HEK293 (cell line): ENCODE data around the gene DDX31.

Source experiments
- CTCF ChIA-PET: fragments of 350-600 bp; formaldehyde crosslinking; extraction: SDS; loops from one replicate; lab custom pipeline; 2021; ENCODE audit warnings: antibody characterized with exemption; lab: Yijun Ruan, JAX
- POLR2A ChIA-PET: fragments of 300-600 bp; formaldehyde crosslinking; extraction: SDS; loops from one replicate; lab custom pipeline; 2020; ENCODE audit warnings: antibody characterized with exemption, inconsistent platforms; lab: Yijun Ruan, JAX
- H3K27ac ChIP-seq: fragments of 200-500 bp; sonication (Bioruptor generic); 2 replicates; pipeline ENCODE4 v1.5.1; 2014; ENCODE audit warnings: low read depth, low read length, control low read depth, inconsistent platforms; ENCODE audit errors: extremely low read depth
- H3K36me3 ChIP-seq, 2 experiments: fragments of 200-500 bp in 1 of 2; sonication (Bioruptor generic) in 1 of 2; 1 replicate in 1 of 2; 2 replicates in 1 of 2; pipeline ENCODE4 v1.5.1; 2014 to 2017; ENCODE audit warnings: inconsistent platforms in 2 of 2, low read length in 2 of 2; ENCODE audit not compliant: control insufficient read depth in 2 of 2, insufficient read depth in 1 of 2
- H3K4me1 ChIP-seq: fragments of 200-500 bp; sonication (Bioruptor generic); 2 replicates; pipeline ENCODE4 v1.5.1; 2014; ENCODE audit warnings: mild to moderate bottlenecking, low read length, inconsistent platforms; ENCODE audit not compliant: control insufficient read depth, insufficient read depth
- H3K4me3 ChIP-seq: 2 replicates; pipeline ENCODE4 v1.5.1; 2011; ENCODE audit warnings: low read depth, mild to moderate bottlenecking, control low read depth, low read length, moderate library complexity
- H3K9me3 ChIP-seq: fragments of 200-500 bp; sonication (Bioruptor generic); 2 replicates; pipeline ENCODE4 v1.5.1; 2014; ENCODE audit warnings: low read depth, low read length, inconsistent platforms; ENCODE audit not compliant: control insufficient read depth, insufficient read depth
- ELK4 ChIP-seq: IDR thresholded peaks from 2 replicates; pipeline ENCODE4 v1.6.1; 2011; ENCODE audit warnings: mild to moderate bottlenecking, low read depth, low read length, borderline replicate concordance
- GLIS1 ChIP-seq: fragments of 450-650 bp; formaldehyde crosslinking; IDR thresholded peaks from 2 replicates; pipeline ENCODE4 v1.5.1; 2016; ENCODE audit warnings: missing biosample characterization, missing genetic modification characterization
- HOXC10 ChIP-seq: sonication (generic); formaldehyde crosslinking; IDR thresholded peaks from 2 replicates; pipeline ENCODE4 v1.8.1; 2023; ENCODE audit warnings: mild to moderate bottlenecking, missing genetic modification reagents
- PBX3 ChIP-seq: sonication (generic); formaldehyde crosslinking; IDR thresholded peaks from 2 replicates; pipeline ENCODE4 v1.8.1; 2022; ENCODE audit warnings: mild to moderate bottlenecking, moderate library complexity, missing genetic modification reagents
- ZBTB20 ChIP-seq: fragments of 450-650 bp; formaldehyde crosslinking; IDR thresholded peaks from 2 replicates; pipeline ENCODE4 v1.5.1; 2016; ENCODE audit warnings: missing biosample characterization, missing genetic modification characterization
- ZBTB49 ChIP-seq: fragments of 450-650 bp; formaldehyde crosslinking; IDR thresholded peaks from 2 replicates; pipeline ENCODE4 v1.5.1; 2016; ENCODE audit warnings: missing biosample characterization, missing genetic modification characterization, low read depth
- ZBTB8A ChIP-seq: fragments of 450-650 bp; formaldehyde crosslinking; IDR thresholded peaks from 2 replicates; pipeline ENCODE4 v1.5.1; 2016; ENCODE audit warnings: missing biosample characterization, missing genetic modification characterization
- ZNF155 ChIP-seq: fragments of 450-650 bp; formaldehyde crosslinking; IDR thresholded peaks from 2 replicates; pipeline ENCODE4 v1.5.1; 2016; ENCODE audit warnings: missing biosample characterization, missing genetic modification characterization
- ZNF175 ChIP-seq: fragments of 450-650 bp; formaldehyde crosslinking; IDR thresholded peaks from 2 replicates; pipeline ENCODE4 v1.5.1; 2016; ENCODE audit warnings: missing biosample characterization, missing genetic modification characterization
- ZNF274 ChIP-seq, 2 experiments: fragments of 200-500 bp in 1 of 2; fragments of 450-650 bp in 1 of 2; sonication (Bioruptor generic) in 1 of 2; formaldehyde crosslinking in 1 of 2; IDR thresholded peaks; 2 replicates each; pipeline versions ENCODE4 v1.5.1 to v1.6.1; 2014 to 2016; ENCODE audit warnings: borderline replicate concordance in 1 of 2, inconsistent platforms in 1 of 2, low read length in 1 of 2, missing biosample characterization in 1 of 2, missing genetic modification characterization in 1 of 2
- ZNF280C ChIP-seq: fragments of 450-650 bp; formaldehyde crosslinking; IDR thresholded peaks from 2 replicates; pipeline ENCODE4 v1.5.1; 2016; ENCODE audit warnings: missing biosample characterization, missing genetic modification characterization
- ZNF302 ChIP-seq: fragments of 450-650 bp; formaldehyde crosslinking; IDR thresholded peaks from 2 replicates; pipeline ENCODE4 v1.5.1; 2016; ENCODE audit warnings: missing biosample characterization, missing genetic modification characterization, low read depth
- ZNF354C ChIP-seq: fragments of 450-650 bp; formaldehyde crosslinking; IDR thresholded peaks from 2 replicates; pipeline ENCODE4 v1.5.1; 2016; ENCODE audit warnings: missing biosample characterization, missing genetic modification characterization, low read depth, borderline replicate concordance
- ZNF416 ChIP-seq: fragments of 450-650 bp; formaldehyde crosslinking; IDR thresholded peaks from 2 replicates; pipeline ENCODE4 v1.5.1; 2016; ENCODE audit warnings: missing biosample characterization, missing genetic modification characterization
- ZNF488 ChIP-seq: fragments of 450-650 bp; formaldehyde crosslinking; IDR thresholded peaks from 2 replicates; pipeline ENCODE4 v1.5.1; 2016; ENCODE audit warnings: missing biosample characterization, missing genetic modification characterization
- ZNF561 ChIP-seq: fragments of 450-650 bp; IDR thresholded peaks from 2 replicates; pipeline ENCODE4 v1.5.1; 2018; ENCODE audit warnings: missing biosample characterization, missing genetic modification characterization, borderline replicate concordance
- ZNF645 ChIP-seq: fragments of 450-650 bp; formaldehyde crosslinking; IDR thresholded peaks from 2 replicates; pipeline ENCODE4; 2016; ENCODE audit warnings: missing biosample characterization, missing genetic modification characterization
- ZNF692 ChIP-seq: fragments of 450-650 bp; formaldehyde crosslinking; IDR thresholded peaks from 2 replicates; pipeline ENCODE4 v1.5.1; 2016; ENCODE audit warnings: missing biosample characterization, missing genetic modification characterization
- ZNF837 ChIP-seq: fragments of 450-650 bp; formaldehyde crosslinking; IDR thresholded peaks from 2 replicates; pipeline ENCODE4 v1.5.1; 2016; ENCODE audit warnings: missing biosample characterization, missing genetic modification characterization
- ZSCAN23 ChIP-seq: fragments of 450-650 bp; formaldehyde crosslinking; IDR thresholded peaks from 2 replicates; pipeline ENCODE4 v1.5.1; 2016; ENCODE audit warnings: missing biosample characterization, missing genetic modification characterization
- ZSCAN4 ChIP-seq: fragments of 450-650 bp; formaldehyde crosslinking; IDR thresholded peaks from 2 replicates; pipeline ENCODE4 v1.5.1; 2017; ENCODE audit warnings: missing biosample characterization, missing genetic modification characterization

The DDX31 gene

GRCh38 chr9:132602207-132602606 lies 67.6 kb downstream of the DDX31 start (continued):
- TF ChIP-seq ZNF274 (IDR thresholded peaks at IDR 0.05; ENCODE audit: low read length), result no peak
- no peak for TF ChIP-seq ZNF274 (tag by site-specific recombination; IDR thresholded peaks at IDR 0.05; ENCODE audit: borderline replicate concordance)
- no peak for TF ChIP-seq GLIS1 (tag by site-specific recombination)
- no peak for TF ChIP-seq ZBTB49 (tag by site-specific recombination)
- no peak for TF ChIP-seq ZNF488
- TF ChIP-seq ZSCAN4 (tag by site-specific recombination), result no peak
- TF ChIP-seq HOXC10 (CRISPR knock-in tag), result no peak

- ChIA-PET CTCF (interaction anchor here (1.2 kb wide), 1 partner anchor 99 kb away, joined by 3 read pairs; no protein-coding TSS in a partner anchor), POLR2A (no interaction called here)
These were observed 69.3 kb downstream of the DDX31 start for GRCh38 chr9:132600326-132600984.

More at GRCh38 chr9:132600326-132600984, 69.3 kb downstream of the DDX31 start:
- peaks cover 0 to 72% of the 10 kb centered on the region in 2 experiments; a peak in 1 of 3 replicates for H3K36me3 ChIP-seq
- H3K4me3 ChIP-seq, result no peak overlapping the region
- H3K4me1 ChIP-seq, result no peaks in the 10 kb centered on the region
- no peak overlapping the region for H3K27ac ChIP-seq
- TF ChIP-seq ZBTB8A (tag by site-specific recombination) (no peak), ZNF645 (no peak), ZNF561 (tag by site-specific recombination) (no peak), ZNF155 (no peak), ZBTB20 (tag by site-specific recombination) (no peak), ZNF692 (no peak), ZNF175 (no peak), ZNF280C (tag by site-specific recombination) (no peak), ELK4 (no peak), ZSCAN23 (tag by site-specific recombination) (no peak), ZNF302 (no peak), ZNF354C (tag by site-specific recombination) (no peak), ZNF416 (tag by site-specific recombination) (no peak), PBX3 (CRISPR knock-in tag) (no peak), ZNF837 (tag by site-specific recombination) (no peak)
- no peaks in the 10 kb centered on the region for H3K9me3 ChIP-seq
